Activated CD4-positive, alpha-beta T cell treated with anti-CD3 and anti-CD28 coated beads, Interleukin-2, amount 50 U/mL, for 24 hours (primary cell): ENCODE results near the gene ZNF280D.

Experiments
- DNase-seq, 2 donors: peaks; one replicate each; pipeline ENCODE4 v3.0.0-alpha.2; 2020; ENCODE audit warnings: low read depth in 1 of 2, low spot score in 1 of 2

Gene ZNF280D

GRCh38 chr15:56749982-56750381, 16.7 kb upstream of the ZNF280D start:
- DNase-seq: no peak

- DNase-seq: no peak
Observed at GRCh38 chr15:56744701-56745683, 11.7 kb upstream of the ZNF280D start.

- DNase-seq: no peak
Observed at GRCh38 chr15:56741541-56741940, 8.2 kb upstream of the ZNF280D start.

GRCh38 chr15:56739964-56740640, 6.8 kb upstream of the ZNF280D start:
- DNase-seq: no peak

DNA sequence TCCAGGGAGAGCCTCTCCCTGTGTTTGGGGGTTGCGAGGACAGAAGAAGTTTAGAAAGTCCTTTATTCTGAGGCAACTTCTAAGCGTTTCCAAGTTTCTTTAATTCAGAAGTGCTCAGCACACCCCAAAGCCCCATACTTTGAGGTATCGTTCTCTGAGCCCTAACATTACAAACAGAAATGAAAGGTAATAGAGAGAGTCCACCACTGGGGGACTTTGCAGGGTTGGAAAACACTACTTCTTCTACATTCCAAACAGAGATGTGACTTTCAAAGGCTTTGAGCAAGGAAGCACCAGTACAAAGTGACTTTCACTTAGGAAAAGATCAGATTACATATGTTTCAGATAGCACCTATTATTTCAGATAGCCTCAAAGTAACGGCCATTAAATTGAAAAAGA, 6.2 kb upstream of the ZNF280D start:
- DNase-seq: no peak

- no peak for DNase-seq
Observed at GRCh38 chr15:56737791-56738190, 4.5 kb upstream of the ZNF280D start.

- no peak for DNase-seq
Observed at GRCh38 chr15:56736881-56737707, 3.8 kb upstream of the ZNF280D start.

GRCh38 chr15:56736308-56736707, 3.0 kb upstream of the ZNF280D start:
- no peak for DNase-seq

GRCh38 chr15:56735589-56735988, 2.3 kb upstream of the ZNF280D start:
- no peak for DNase-seq

GRCh38 chr15:56734013-56734635, 815 bp upstream of the ZNF280D start:
- no peak for DNase-seq

- no peak for DNase-seq
Observed at GRCh38 chr15:56732886-56733135, 498 bp downstream of the ZNF280D start.

DNA sequence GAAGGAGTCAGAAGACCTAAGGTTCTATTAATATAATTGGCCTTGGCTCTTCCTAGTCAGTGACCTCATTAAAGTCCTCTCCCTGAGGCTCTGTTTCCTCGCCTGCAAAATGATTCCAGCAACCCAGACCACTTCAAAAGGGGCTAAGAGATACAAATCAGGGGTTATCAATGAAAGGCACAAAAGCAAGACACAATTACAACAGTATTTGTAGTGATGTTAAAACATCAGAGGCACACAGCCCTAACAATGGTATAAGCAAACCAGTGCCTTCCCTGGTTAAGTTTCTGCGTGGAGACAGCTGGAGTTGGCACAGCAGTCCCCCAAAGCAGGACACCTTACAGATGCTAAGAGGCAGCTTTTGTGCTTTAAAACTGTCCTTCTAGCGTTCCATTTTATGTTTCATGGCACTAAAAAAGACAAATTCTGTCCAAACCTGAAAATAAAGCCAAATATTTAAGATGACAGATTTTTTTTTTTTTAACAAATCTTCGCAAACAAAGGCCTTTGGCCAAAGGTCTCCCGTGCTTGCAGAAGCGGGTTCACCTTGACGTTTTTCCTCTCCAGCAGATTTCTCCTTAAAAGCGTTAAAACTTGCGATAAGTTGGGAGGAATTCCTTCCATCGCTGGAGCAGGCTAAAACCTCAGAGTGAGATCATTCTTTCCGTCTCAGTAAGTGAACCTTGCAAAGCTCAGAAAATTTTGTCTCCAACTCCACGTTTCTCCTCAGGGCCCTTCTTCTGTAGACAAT, 999 bp downstream of the ZNF280D start:
- DNase-seq: peak in 1 of 2 donors; percentile 3

GRCh38 chr15:56731548-56731947, 1.8 kb downstream of the ZNF280D start:
- no peak for DNase-seq

- DNase-seq: no peak
Observed at GRCh38 chr15:56729561-56729960, 3.7 kb downstream of the ZNF280D start.

GRCh38 chr15:56725386-56725785, 7.9 kb downstream of the ZNF280D start:
- no peak for DNase-seq

DNA sequence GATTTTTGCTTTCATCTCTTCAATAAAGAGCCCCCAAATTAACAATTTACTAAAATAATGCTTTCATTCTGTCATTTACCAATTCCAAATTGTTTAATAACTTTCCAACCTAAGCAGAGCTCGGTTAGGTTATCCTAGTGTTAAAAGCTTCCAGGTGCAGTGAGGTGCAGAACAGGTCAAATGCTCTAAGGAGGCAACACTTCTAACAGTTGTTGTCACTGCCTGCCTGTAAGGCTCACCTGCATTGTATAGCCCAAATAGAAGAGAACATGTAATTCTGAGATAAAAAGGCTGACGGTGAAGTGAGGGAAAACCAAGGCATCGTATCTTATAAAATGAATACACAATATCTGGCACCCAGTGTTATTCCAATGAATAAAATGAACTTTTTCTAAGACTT, 9.1 kb downstream of the ZNF280D start:
- no peak for DNase-seq

GRCh38 chr15:56723787-56724186, 9.5 kb downstream of the ZNF280D start:
- no peak for DNase-seq

- no peak for DNase-seq
Observed at GRCh38 chr15:56719774-56720555, 13.3 kb downstream of the ZNF280D start.

DNA sequence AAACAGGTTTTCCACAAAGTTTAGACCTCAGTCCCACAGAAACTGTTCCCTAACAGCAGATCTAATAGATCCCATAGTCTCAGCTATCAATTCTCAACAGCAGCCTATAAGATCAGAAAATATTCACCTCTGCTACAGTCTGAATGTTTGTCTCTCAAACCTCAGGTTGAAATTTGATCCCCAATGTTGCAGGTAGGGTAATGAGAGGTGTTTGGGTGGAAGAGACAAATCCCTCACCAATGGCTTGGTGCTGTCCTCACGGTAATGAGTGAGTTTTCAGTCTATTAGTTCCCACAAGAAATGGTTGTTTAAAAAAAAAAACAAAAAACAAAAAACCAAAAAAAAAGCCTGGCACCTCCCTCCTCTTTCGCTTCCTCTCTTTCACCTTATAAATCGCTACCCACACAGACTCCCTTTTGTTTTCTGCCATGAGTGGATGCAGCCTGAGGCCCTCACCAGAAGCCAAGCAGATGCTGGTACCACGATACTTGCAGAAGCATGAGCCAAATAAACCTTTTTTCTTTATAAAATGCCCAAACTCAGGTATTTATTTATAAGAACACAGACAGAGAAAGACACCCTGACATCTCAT, 14.2 kb downstream of the ZNF280D start:
- no peak for DNase-seq
